A673 (cell line): ENCODE results near the gene CHRD.

ENCODE experiments used
- CTCF ChIP-seq: fragments of 300-800, 200-600 bp; sonication (generic); conservative IDR thresholded peaks from 2 replicates; pipeline ENCODE4 v1.5.1; 2017; ENCODE audit warnings: low read depth, mild to moderate bottlenecking, antibody characterized with exemption, low read length, moderate library complexity, mixed read lengths
- EZH2 ChIP-seq: fragments of 200-600 bp; sonication (generic); IDR thresholded peaks from 2 replicates; pipeline ENCODE4 v1.6.1; 2017; ENCODE audit warnings: borderline replicate concordance, low read depth, mild to moderate bottlenecking, mixed read lengths, antibody characterized with exemption, low read length; ENCODE audit not compliant: poor library complexity, severe bottlenecking

DNA sequence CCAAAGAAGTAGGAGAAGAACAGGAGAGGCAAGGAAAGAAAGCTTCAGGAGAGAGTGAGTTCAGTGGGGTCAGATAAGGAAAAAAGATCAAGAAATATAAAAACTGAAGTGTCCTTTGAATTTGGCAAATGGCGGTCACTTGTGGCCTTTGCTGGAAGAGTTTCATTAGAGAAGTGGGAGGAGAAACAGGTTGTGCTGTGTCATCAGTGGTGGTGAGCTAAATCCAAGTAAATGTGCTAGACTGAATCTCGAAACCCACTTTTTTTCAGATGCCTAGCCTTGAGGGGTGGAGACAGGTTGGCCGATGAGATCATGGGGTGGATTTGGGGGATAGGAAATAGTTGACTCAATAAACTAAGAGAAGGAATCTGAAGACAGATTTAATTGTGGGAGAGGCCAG is 43.7 kb downstream of the CHRD start:
- TF ChIP-seq CTCF (no peak), EZH2 (no peak)
